ENCODE data around the gene MYO1E. TPM values are rescaled to one million over a fixed set of nuclear protein-coding genes. Genes with fewer than 3 reads are reported as not detected.

MYO1E gene
- total and polyA plus RNA-seq, 2 donors from 2014 or later: 41.9 to 198 TPM

- intact Hi-C loops (cut with DNase I): loop anchor here (10.0 kb wide), 1 partner anchor 48 kb away; no protein-coding TSS in a partner anchor
- no peak for TF ChIP-seq CTCF (IDR thresholded peaks at IDR 0.05; ENCODE audit: borderline replicate concordance, extremely low read depth, insufficient read depth)
These were observed 66.0 kb downstream of the MYO1E start for GRCh38 chr15:59306520-59307164.

GRCh38 chr15:59304807-59305206 is 67.9 kb downstream of the MYO1E start:
- no peak for TF ChIP-seq CTCF (IDR thresholded peaks at IDR 0.05; ENCODE audit: borderline replicate concordance, extremely low read depth, insufficient read depth)
- FAIRE-seq (no peak), DNase-seq (no peak)
- peak overlapping the region; percentile 29 to 49 for H3K27ac ChIP-seq (ENCODE audit: low read depth in 2 of 2, low read length in 2 of 2)
- no peak overlapping the region for H3K9ac ChIP-seq (ENCODE audit: low read length in 3 of 3)
- H3K36me3 ChIP-seq (ENCODE audit: control insufficient read depth in 2 of 3, insufficient read depth in 3 of 3, low read length in 3 of 3): no peaks in the 10 kb centered on the region
- no peaks in the 10 kb centered on the region for H3K27me3 ChIP-seq (ENCODE audit: control insufficient read depth, insufficient read depth, low read length)
- no peaks in the 10 kb centered on the region for H3K9me3 ChIP-seq (ENCODE audit: control insufficient read depth in 2 of 3, insufficient read depth in 1 of 3, low read length in 3 of 3)
- H3K4me3 ChIP-seq (ENCODE audit: low read length in 3 of 3): no peak overlapping the region
- H3K4me1 ChIP-seq (ENCODE audit: control insufficient read depth in 2 of 3, insufficient read depth in 2 of 3, low read depth in 1 of 3, low read length in 3 of 3): peaks cover 2 to 14% (median 9%) of the 10 kb centered on the region in 3 donors
- intact Hi-C loops (cut with DNase I): loop anchor here (10.0 kb wide), 1 partner anchor 50 kb away; no protein-coding TSS in a partner anchor

More at GRCh38 chr15:59306520-59307164, 66.0 kb downstream of the MYO1E start:
- Histone ChIP-seq H3K4me3 (ENCODE audit: low read length in 3 of 3) (no peak overlapping the region), H3K27ac (ENCODE audit: low read depth in 2 of 2, low read length in 2 of 2) (no peak overlapping the region), H3K36me3 (ENCODE audit: control insufficient read depth in 2 of 3, insufficient read depth in 3 of 3, low read length in 3 of 3) (no peaks in the 10 kb centered on the region), H3K9ac (ENCODE audit: low read length in 3 of 3) (no peak overlapping the region), H3K9me3 (ENCODE audit: control insufficient read depth in 2 of 3, insufficient read depth in 1 of 3, low read length in 3 of 3) (no peaks in the 10 kb centered on the region), H3K27me3 (ENCODE audit: control insufficient read depth, insufficient read depth, low read length) (no peaks in the 10 kb centered on the region), H3K4me1 (ENCODE audit: control insufficient read depth in 2 of 3, insufficient read depth in 2 of 3, low read depth in 1 of 3, low read length in 3 of 3) (peaks cover 2 to 12% (median 8%) of the 10 kb centered on the region in 3 donors)
- FAIRE-seq (no peak), DNase-seq (no peak)

GRCh38 chr15:59304034-59304795 is 68.5 kb downstream of the MYO1E start:
- intact Hi-C loops (cut with DNase I): loop anchor here (10.0 kb wide), 1 partner anchor 51 kb away; no protein-coding TSS in a partner anchor
- peak overlapping the region; percentile 29 to 49 for H3K27ac ChIP-seq (ENCODE audit: low read depth in 2 of 2, low read length in 2 of 2)

More at GRCh38 chr15:59304034-59304795, 68.5 kb downstream of the MYO1E start:
- DNase-seq (no peak), FAIRE-seq (no peak)
- no peak overlapping the region for H3K4me3 ChIP-seq (ENCODE audit: low read length in 3 of 3)
- H3K9me3 ChIP-seq (ENCODE audit: control insufficient read depth in 2 of 3, insufficient read depth in 1 of 3, low read length in 3 of 3): no peaks in the 10 kb centered on the region
- no peak overlapping the region for H3K9ac ChIP-seq (ENCODE audit: low read length in 3 of 3)
- no peaks in the 10 kb centered on the region for H3K36me3 ChIP-seq (ENCODE audit: control insufficient read depth in 2 of 3, insufficient read depth in 3 of 3, low read length in 3 of 3)
- no peak for TF ChIP-seq CTCF (IDR thresholded peaks at IDR 0.05; ENCODE audit: borderline replicate concordance, extremely low read depth, insufficient read depth)
- H3K4me1 ChIP-seq (ENCODE audit: control insufficient read depth in 2 of 3, insufficient read depth in 2 of 3, low read depth in 1 of 3, low read length in 3 of 3): peaks cover 2 to 14% (median 13%) of the 10 kb centered on the region in 3 donors
- no peaks in the 10 kb centered on the region for H3K27me3 ChIP-seq (ENCODE audit: control insufficient read depth, insufficient read depth, low read length)

All from kidney (tissue), 14 donors.